ENCODE measurements around the gene SLC41A3.
"Not testable (repeated sequence)": the region's sequence is repeated elsewhere in the genome, so short reads cannot be mapped to it uniquely, and the experiment has no call there.

Gene SLC41A3

DNA sequence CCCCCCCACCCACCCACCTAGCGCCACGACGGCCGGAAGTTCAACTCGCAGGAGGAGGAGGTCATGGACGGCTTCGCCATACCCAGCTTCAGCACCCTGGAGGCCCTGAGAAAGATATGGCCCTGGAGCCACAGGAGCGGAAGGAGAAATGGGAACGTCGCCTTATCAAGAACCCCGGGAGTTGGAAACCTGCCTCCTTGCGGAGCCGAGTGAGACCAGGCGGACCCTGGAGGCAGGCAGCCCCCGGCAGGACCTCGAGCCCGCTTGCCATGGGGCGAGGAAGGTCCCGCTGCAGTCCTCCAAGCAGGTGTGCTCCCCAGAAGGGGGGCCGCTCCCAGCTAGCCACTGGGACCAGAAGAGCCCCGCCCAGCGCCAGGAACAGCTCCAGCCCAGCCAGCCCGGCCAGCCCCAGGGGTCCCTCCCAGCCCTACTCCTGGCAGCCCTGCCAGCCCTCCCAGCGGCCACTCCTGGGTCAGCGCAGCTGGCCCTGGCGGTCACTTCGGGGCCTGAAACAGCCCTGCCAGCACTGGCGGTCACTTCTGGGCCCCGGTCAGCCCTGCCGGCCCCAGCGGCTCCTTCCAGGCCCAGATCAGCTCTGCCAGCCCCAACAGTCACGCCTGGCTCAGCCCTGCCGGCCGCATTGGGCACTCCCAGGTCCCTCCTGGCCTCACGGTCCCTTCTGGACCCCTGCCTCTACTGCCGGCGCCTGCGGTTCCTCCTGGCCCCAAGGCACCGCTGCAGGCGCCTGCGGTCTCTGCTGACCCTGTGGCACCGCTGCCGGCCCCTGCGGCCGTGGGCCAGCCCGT lies 125.2 kb downstream of the SLC41A3 start:
- no peak for DNase-seq (ENCODE audit: insufficient read length, low spot score)
- TF ChIP-seq, protein P1, sequence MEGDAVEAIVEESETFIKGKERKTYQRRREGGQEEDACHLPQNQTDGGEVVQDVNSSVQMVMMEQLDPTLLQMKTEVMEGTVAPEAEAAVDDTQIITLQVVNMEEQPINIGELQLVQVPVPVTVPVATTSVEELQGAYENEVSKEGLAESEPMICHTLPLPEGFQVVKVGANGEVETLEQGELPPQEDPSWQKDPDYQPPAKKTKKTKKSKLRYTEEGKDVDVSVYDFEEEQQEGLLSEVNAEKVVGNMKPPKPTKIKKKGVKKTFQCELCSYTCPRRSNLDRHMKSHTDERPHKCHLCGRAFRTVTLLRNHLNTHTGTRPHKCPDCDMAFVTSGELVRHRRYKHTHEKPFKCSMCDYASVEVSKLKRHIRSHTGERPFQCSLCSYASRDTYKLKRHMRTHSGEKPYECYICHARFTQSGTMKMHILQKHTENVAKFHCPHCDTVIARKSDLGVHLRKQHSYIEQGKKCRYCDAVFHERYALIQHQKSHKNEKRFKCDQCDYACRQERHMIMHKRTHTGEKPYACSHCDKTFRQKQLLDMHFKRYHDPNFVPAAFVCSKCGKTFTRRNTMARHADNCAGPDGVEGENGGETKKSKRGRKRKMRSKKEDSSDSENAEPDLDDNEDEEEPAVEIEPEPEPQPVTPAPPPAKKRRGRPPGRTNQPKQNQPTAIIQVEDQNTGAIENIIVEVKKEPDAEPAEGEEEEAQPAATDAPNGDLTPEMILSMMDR (IDR thresholded peaks at IDR 0.05; ENCODE audit: insufficient read depth, missing control alignments), result no peak
- no peak for FAIRE-seq

DNA sequence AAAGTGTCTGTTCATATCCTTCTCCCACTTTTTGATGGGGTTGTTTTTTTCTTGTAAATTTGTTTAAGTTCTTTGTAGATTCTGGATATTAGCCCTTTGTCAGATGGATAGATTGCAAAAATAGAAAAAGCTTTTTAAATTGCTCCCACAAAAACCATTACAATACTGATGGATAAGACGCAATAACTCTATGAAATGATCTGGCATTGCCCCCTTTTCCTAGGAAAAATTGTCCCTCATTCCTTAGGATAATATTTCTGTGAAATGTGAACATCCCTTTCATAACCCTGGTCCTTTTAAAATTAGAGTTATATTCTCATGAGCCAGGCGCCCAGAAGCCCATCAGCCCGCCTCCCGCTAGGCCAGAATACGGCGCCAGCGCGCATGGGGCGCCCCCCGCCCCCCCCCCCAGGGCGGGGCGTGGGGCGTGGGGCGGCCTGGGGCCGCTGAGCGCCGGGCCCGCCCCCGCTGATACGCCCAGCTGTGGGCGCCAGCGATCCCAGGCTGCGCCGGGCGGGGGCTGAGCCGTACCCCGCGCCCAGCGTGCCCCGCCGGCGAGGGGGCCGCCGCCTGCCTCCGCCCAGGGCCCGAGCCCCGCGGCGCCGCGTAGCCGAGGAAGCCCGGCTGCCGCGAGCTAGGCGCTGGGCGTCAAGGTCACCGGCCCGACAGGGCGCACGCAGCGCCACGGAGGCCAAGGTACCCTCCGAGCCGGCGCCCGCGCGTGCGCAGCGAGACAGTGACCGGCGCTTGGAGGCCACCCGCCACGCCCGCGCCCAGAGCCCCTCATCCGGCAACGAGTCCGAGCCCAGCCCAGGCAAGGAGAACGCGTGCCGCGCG lies 126.0 kb downstream of the SLC41A3 start:
- FAIRE-seq, result no peak
- TF ChIP-seq, protein P1 (IDR thresholded peaks at IDR 0.05; ENCODE audit: insufficient read depth, missing control alignments), result no peak
- peak; percentile 44 for DNase-seq (ENCODE audit: insufficient read length, low spot score)

DNA sequence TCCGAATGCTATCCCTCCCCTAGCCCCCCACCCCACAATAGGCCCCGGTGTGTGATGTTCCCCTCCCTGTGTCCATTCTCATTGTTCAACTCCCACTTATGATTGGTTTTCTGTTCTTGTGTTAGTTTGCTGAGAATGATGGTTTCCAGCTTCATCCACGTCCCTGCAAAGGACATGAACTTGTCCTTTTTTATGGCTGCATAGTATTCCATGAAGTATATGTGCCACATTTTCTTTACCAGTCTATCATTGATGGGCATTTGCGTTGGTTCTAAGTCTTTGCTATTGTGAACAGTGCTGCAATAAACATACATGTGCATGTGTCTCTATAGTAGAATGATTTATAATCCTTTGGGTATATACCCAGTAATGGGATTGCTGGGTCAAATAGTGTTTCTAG lies 126.9 kb downstream of the SLC41A3 start:
- not testable (repeated sequence) for FAIRE-seq; DNase-seq (ENCODE audit: insufficient read length, low spot score)

All from D721Med (cell line).